ENCODE data around the gene AATK. TPM values are rescaled to one million over a fixed set of nuclear protein-coding genes. Genes with fewer than 3 reads are reported as not detected.
A peak's percentile ranks its signal among the peaks of the same experiment; 100 is the strongest.

The AATK gene
- total and polyA plus RNA-seq, 2 of the 13 experiments (the other 11 are each of a cell fraction or from before 2014, with no cell fraction given), result 2.9 to 8.4 TPM

- TF ChIP-seq HMGXB3 (CRISPR knock-in tag; IDR thresholded peaks at IDR 0.05; ENCODE audit: borderline replicate concordance) (no peak), ZFP90 (CRISPR knock-in tag; IDR thresholded peaks at IDR 0.05; ENCODE audit: borderline replicate concordance) (no peak), CREB3 (CRISPR knock-in tag; IDR thresholded peaks at IDR 0.05) (no peak), HOXA9 (CRISPR knock-in tag; IDR thresholded peaks at IDR 0.05; ENCODE audit: borderline replicate concordance) (0 out of 2 replicates have a peak, but pooled peaks have one; percentile 15), ZNF691 (CRISPR knock-in tag; IDR thresholded peaks at IDR 0.05; ENCODE audit: borderline replicate concordance, low read depth) (no peak), SAP130 (CRISPR knock-in tag; IDR thresholded peaks at IDR 0.05; ENCODE audit: low read depth) (no peak), HNRNPLL (IDR thresholded peaks at IDR 0.05; ENCODE audit: low read depth, low read length, poor library complexity, severe bottlenecking) (no peak), NR1H2 (CRISPR knock-in tag; IDR thresholded peaks at IDR 0.05; ENCODE audit: borderline replicate concordance, low read depth) (no peak), ZBTB20 (CRISPR knock-in tag; IDR thresholded peaks at IDR 0.05; ENCODE audit: borderline replicate concordance, low read depth) (no peak), ZFP82 (CRISPR knock-in tag; IDR thresholded peaks at IDR 0.05; ENCODE audit: borderline replicate concordance) (no peak), ZFX (CRISPR knock-in tag; IDR thresholded peaks at IDR 0.05; ENCODE audit: low read depth) (no peak)
- TF ChIP-seq, protein P1, sequence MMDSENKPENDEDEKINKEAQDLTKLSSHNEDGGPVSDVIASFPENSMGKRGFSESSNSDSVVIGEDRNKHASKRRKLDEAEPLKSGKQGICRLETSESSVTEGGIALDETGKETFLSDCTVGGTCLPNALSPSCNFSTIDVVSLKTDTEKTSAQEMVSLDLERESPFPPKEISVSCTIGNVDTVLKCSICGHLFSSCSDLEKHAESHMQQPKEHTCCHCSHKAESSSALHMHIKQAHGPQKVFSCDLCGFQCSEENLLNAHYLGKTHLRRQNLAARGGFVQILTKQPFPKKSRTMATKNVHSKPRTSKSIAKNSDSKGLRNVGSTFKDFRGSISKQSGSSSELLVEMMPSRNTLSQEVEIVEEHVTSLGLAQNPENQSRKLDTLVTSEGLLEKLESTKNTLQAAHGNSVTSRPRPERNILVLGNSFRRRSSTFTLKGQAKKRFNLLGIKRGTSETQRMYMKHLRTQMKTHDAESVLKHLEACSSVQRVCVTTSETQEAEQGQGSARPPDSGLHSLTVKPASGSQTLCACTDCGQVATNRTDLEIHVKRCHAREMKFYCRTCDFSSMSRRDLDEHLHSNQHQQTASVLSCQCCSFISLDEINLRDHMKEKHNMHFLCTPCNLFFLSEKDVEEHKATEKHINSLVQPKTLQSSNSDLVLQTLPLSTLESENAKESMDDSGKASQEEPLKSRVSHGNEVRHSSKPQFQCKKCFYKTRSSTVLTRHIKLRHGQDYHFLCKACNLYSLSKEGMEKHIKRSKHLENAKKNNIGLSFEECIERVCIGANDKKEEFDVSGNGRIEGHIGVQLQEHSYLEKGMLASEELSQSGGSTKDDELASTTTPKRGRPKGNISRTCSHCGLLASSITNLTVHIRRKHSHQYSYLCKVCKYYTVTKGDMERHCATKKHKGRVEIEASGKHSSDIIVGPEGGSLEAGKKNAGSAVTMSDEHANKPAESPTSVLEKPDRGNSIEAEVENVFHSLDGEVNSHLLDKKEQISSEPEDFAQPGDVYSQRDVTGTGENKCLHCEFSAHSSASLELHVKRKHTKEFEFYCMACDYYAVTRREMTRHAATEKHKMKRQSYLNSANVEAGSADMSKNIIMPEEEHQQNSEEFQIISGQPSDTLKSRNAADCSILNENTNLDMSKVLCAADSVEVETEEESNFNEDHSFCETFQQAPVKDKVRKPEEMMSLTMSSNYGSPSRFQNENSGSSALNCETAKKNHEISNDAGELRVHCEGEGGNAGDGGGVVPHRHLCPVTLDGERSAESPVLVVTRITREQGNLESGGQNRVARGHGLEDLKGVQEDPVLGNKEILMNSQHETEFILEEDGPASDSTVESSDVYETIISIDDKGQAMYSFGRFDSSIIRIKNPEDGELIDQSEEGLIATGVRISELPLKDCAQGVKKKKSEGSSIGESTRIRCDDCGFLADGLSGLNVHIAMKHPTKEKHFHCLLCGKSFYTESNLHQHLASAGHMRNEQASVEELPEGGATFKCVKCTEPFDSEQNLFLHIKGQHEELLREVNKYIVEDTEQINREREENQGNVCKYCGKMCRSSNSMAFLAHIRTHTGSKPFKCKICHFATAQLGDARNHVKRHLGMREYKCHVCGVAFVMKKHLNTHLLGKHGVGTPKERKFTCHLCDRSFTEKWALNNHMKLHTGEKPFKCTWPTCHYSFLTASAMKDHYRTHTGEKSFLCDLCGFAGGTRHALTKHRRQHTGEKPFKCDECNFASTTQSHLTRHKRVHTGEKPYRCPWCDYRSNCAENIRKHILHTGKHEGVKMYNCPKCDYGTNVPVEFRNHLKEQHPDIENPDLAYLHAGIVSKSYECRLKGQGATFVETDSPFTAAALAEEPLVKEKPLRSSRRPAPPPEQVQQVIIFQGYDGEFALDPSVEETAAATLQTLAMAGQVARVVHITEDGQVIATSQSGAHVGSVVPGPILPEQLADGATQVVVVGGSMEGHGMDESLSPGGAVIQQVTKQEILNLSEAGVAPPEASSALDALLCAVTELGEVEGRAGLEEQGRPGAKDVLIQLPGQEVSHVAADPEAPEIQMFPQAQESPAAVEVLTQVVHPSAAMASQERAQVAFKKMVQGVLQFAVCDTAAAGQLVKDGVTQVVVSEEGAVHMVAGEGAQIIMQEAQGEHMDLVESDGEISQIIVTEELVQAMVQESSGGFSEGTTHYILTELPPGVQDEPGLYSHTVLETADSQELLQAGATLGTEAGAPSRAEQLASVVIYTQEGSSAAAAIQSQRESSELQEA (CRISPR knock-in tag; IDR thresholded peaks at IDR 0.05; ENCODE audit: not compliant biosample characterization), result no peak
Measured at GRCh38 chr17:81119223-81120148, 46.5 kb downstream of the AATK start (continued).

All from HepG2 (cell line).